Gastroesophageal sphincter (tissue), 4 donors: ENCODE measurements around the gene TJAP1. TPM values are rescaled to one million over a fixed set of nuclear protein-coding genes. Genes with fewer than 3 reads are reported as not detected.

Experiments
- ATAC-seq: fragments of 150-250 bp; one replicate; pipeline ENCODE4 v1.9.1; 2016; ENCODE audit warnings: mild to moderate bottlenecking, moderate library complexity
- H3K27ac ChIP-seq, 4 donors: fragments of 200-600 bp; sonication (generic) in 3 of 4; 1 replicate in 3 of 4; 2 replicates in 1 of 4; pipeline ENCODE4 v1.5.1; 2016 to 2019
- H3K27me3 ChIP-seq: fragments of 200-600 bp; sonication (generic); one replicate; pipeline ENCODE4 v1.5.1; 2019
- H3K36me3 ChIP-seq, 2 donors: fragments of 200-600 bp; sonication (generic); one replicate each; pipeline ENCODE4 v1.5.1; 2019; ENCODE audit warnings: control low read depth in 1 of 2
- H3K4me1 ChIP-seq, 3 donors: fragments of 200-600 bp; sonication (generic); 1 replicate in 2 of 3; 2 replicates in 1 of 3; pipeline ENCODE4 v1.5.1; 2016 to 2019; ENCODE audit warnings: control low read depth in 2 of 3
- H3K4me3 ChIP-seq, 2 donors: fragments of 200-600 bp; sonication (generic); one replicate each; pipeline ENCODE4 v1.5.1; 2019; ENCODE audit warnings: mild to moderate bottlenecking in 1 of 2, moderate library complexity in 1 of 2
- H3K9me3 ChIP-seq, 3 donors: fragments of 200-600 bp; sonication (generic); one replicate each; pipeline ENCODE4 v1.5.1; 2017 to 2019; ENCODE audit warnings: control low read depth in 2 of 3
- CTCF ChIP-seq, 4 experiments: fragments of 200-600 bp in 2 of 4; fragments of 450-650 bp in 2 of 4; sonication (generic) in 1 of 4; IDR thresholded peaks; one replicate each; pipeline ENCODE4 v1.5.1; 2017 to 2019; ENCODE audit warnings: antibody characterized with exemption in 4 of 4, mild to moderate bottlenecking in 2 of 4, moderate library complexity in 2 of 4
- EP300 ChIP-seq: sonication (generic); formaldehyde crosslinking; IDR thresholded peaks from one replicate; pipeline ENCODE4 v1.6.1; 2017; ENCODE audit warnings: antibody characterized with exemption, mild to moderate bottlenecking
- POLR2A ChIP-seq, 2 donors: fragments of 450-650 bp; IDR thresholded peaks; one replicate each; pipeline ENCODE4 v1.6.1; 2017; ENCODE audit warnings: antibody characterized with exemption in 2 of 2, mild to moderate bottlenecking in 2 of 2, moderate library complexity in 1 of 2
- POLR2AphosphoS5 ChIP-seq: sonication (generic); formaldehyde crosslinking; IDR thresholded peaks from one replicate; pipeline ENCODE4 v1.6.1; 2017; ENCODE audit warnings: antibody characterized with exemption
- WGBS, 2 donors: methylation state at CpG; one replicate each; pipeline ENCODE4 v1.1.5; 2018; ENCODE audit warnings: low coverage in 1 of 2; 5-methylcytosine and 5-hydroxymethylcytosine counted together
- total RNA-seq, 4 donors: library from RNA; depleted of rRNA; stranded (reverse); fragments of >200 nt; gene quantifications; one replicate each; pipeline ENCODE4 v1.1.0, GENCODE V29; 2016

The TJAP1 gene
- total RNA-seq, 4 donors from 2014 or later, result 20.1 to 36.0 (median 27.8) TPM

GRCh38 chr6:43503443-43503842, 26.1 kb downstream of the TJAP1 start:
- Histone ChIP-seq H3K27me3 (peaks cover 4% of the 10 kb centered on the region), H3K27ac (no peak overlapping the region), H3K9me3 (no peaks in the 10 kb centered on the region), H3K36me3 (peaks cover 0 to 78% of the 10 kb centered on the region in 2 donors), H3K4me3 (no peak overlapping the region), H3K4me1 (peaks cover 0 to 21% (median 0%) of the 10 kb centered on the region in 3 donors)
- no peak for ATAC-seq
- no peak for TF ChIP-seq EP300
- no peak for TF ChIP-seq POLR2A (IDR thresholded peaks at IDR 0.05)
- TF ChIP-seq POLR2AphosphoS5, result no peak
- no peak for TF ChIP-seq CTCF (IDR thresholded peaks at IDR 0.05)
- 89% methylated on average over 4 of the region's 8 CpGs; no CpG with 5 or more reads in 1 of the 2 donors for WGBS, 2 donors

GRCh38 chr6:43504756-43505593, 27.6 kb downstream of the TJAP1 start:
- Histone ChIP-seq H3K4me3 (no peak overlapping the region), H3K36me3 (peaks cover 0 to 63% of the 10 kb centered on the region in 2 donors), H3K27me3 (peaks cover 7% of the 10 kb centered on the region), H3K27ac (no peak overlapping the region), H3K4me1 (peaks cover 0 to 25% (median 9%) of the 10 kb centered on the region in 3 donors), H3K9me3 (no peaks in the 10 kb centered on the region)
- ATAC-seq, result no peak
- TF ChIP-seq POLR2A (IDR thresholded peaks at IDR 0.05) (no peak), POLR2AphosphoS5 (no peak), EP300 (no peak), CTCF (IDR thresholded peaks at IDR 0.05) (no peak)
- 100% methylated on average over 2 of the region's 26 CpGs; no CpG with 5 or more reads in 1 of the 2 donors for WGBS, 2 donors

- Histone ChIP-seq H3K4me1 (peaks cover 0 to 32% (median 14%) of the 10 kb centered on the region in 3 donors), H3K9me3 (no peaks in the 10 kb centered on the region), H3K27ac (no peak overlapping the region), H3K36me3 (peaks cover 0 to 56% of the 10 kb centered on the region in 2 donors), H3K4me3 (no peak overlapping the region), H3K27me3 (peaks cover 7% of the 10 kb centered on the region)
- ATAC-seq, result no peak
- no peak for TF ChIP-seq EP300
- WGBS, 2 donors, result 62% methylated on average over 2 of the region's 6 CpGs; no CpG with 5 or more reads in 1 of the 2 donors
Observed at GRCh38 chr6:43505718-43506117, 28.3 kb downstream of the TJAP1 start.

- H3K4me3 ChIP-seq, result no peak overlapping the region
- ATAC-seq, result no peak
- TF ChIP-seq EP300, result no peak
- no peak for TF ChIP-seq POLR2AphosphoS5
- TF ChIP-seq CTCF (IDR thresholded peaks at IDR 0.05), result no peak
- TF ChIP-seq POLR2A (IDR thresholded peaks at IDR 0.05), result no peak
- H3K36me3 ChIP-seq, result peaks cover 0 to 55% of the 10 kb centered on the region in 2 donors
- H3K9me3 ChIP-seq, result no peaks in the 10 kb centered on the region
- H3K27ac ChIP-seq, result peak overlapping the region in 1 of 4 donors; percentile 26
- 71% methylated on average over 2 of the region's 3 CpGs; no CpG with 5 or more reads in 1 of the 2 donors for WGBS, 2 donors
- peaks cover 7% of the 10 kb centered on the region for H3K27me3 ChIP-seq
- peaks cover 0 to 35% (median 16%) of the 10 kb centered on the region in 3 donors for H3K4me1 ChIP-seq
Observed at GRCh38 chr6:43506171-43506570, 28.8 kb downstream of the TJAP1 start.

GRCh38 chr6:43506667-43507471, 29.5 kb downstream of the TJAP1 start:
- Histone ChIP-seq H3K36me3 (peaks cover 0 to 55% of the 10 kb centered on the region in 2 donors), H3K4me3 (no peak overlapping the region), H3K9me3 (no peaks in the 10 kb centered on the region), H3K4me1 (peaks cover 0 to 41% (median 16%) of the 10 kb centered on the region in 3 donors), H3K27ac (peak overlapping the region in 2 of 4 donors; percentile 26 to 43), H3K27me3 (peaks cover 7% of the 10 kb centered on the region)
- 40 to 51% methylated on average over 1 to 3 of the region's 14 CpGs for WGBS, 2 donors
- TF ChIP-seq POLR2AphosphoS5 (no peak), CTCF (IDR thresholded peaks at IDR 0.05) (peak in 3 of 4 experiments; percentile 94 to 97 (median 96))
- peak; percentile 49 for ATAC-seq
